GM15510 (cell line): ENCODE data around the gene ZNF217.

Experiments used
- POLR2A ChIP-seq: IDR thresholded peaks from 3 replicates; pipeline ENCODE4 v1.6.1; 2011; ENCODE audit warnings: borderline replicate concordance; ENCODE audit not compliant: insufficient read length; ENCODE audit errors: extremely low read depth

Gene ZNF217

DNA sequence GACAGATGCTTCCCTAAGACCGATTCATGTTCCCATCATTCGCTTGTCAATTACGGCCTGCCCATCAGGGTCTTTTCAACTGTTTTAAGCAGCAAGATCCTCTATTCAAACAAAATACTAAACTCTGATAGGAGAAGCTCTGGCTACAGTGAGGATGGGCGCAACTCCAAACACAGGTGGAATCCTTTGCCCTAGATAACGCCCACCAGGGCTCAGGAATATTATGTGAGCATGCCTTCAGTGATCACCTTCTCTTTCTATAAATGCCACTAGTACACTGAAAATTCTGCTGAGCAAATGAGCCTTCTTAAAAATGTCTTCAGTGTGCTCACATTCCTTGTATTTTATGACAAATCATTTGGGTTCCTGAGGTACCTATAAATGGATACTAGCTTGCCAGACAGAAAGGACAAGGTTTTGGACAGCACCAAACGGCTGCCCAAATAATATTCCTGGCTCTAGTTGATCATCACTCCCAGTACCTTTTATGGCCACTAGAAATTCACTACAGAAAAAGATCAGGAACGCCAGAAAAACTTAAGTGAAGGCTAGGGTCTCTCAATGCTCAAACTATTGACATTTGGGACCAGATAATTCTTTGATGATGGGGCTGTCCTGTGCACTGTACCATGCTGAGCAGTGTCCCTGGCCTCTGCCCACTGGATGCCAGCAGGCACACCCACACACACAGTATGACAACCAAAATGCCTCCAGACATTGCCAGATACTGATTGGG is 13.1 kb downstream of the ZNF217 start:
- no peak for TF ChIP-seq POLR2A

- no peak for TF ChIP-seq POLR2A
Observed at GRCh38 chr20:53579581-53580375, 13.9 kb downstream of the ZNF217 start.

DNA sequence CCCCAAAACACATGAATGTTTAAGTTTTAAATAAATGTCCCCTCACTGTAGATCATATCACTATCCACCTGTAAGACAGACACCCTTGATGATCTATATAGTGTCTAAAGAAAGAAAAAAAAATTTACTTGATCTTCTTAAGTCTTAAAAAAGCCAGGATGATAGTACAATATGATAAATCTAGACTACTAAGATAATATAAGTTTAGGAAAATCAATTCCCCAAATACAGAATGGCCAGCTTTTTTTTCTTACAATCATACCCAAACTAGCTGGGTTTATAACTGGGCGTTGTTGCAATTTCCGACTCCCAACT is 14.4 kb downstream of the ZNF217 start:
- TF ChIP-seq POLR2A: no peak

- TF ChIP-seq POLR2A: no peak
Observed at GRCh38 chr20:53578492-53579222, 15.0 kb downstream of the ZNF217 start.

GRCh38 chr20:53576586-53577318 is 16.9 kb downstream of the ZNF217 start:
- no peak for TF ChIP-seq POLR2A

DNA sequence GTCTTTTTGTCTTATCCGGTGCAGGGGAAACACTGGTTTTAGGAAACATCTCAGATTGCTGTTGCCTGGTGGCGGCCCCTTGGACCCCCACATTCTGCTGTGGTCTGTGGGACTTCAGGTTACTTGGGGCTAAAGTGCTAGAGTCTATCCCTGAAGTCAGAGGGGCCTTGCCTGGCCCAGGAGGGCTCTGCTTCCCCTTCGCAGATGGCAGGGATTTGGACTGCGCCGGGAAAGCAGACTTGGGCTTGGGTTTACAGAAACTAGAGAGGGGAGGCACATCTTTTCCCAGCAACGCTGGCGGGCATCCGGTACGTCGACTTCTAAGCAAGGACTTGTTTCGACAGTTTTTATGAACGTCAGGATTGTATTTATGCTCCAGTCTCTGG is 17.5 kb downstream of the ZNF217 start:
- TF ChIP-seq POLR2A: no peak

DNA sequence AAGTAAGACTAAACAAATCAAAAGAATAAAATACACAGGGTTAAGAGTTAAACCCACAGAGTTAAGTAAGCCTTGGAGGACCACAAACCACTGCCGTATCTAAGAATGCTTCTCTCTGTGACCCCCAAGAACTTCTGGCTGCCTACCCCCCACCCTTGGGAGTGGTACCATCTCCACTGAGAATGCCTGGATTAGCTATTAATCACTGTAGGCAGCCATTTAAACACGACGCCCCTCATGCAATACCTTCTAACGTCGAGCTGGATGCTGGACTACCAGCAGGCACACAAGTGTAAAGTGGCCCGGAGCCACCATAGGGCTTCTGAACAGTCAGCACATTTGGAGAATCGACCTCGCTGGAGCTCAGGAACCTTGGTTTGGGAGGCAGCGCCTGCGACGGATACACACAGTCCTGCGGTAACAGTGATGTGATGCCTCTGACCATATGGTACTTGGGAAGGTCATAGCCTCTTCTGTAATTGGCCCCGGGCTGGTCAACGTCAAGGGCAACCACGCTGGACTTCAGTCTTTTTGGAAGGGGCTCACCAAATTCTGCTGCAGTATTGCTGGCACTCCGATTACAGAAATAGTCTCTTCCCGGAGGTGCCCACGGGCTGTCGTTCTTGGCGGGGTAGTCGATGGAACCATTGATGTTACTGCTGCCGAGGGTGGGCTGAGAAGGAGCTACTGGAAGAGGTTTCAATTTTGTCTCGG is 18.0 kb downstream of the ZNF217 start:
- TF ChIP-seq POLR2A: no peak

- TF ChIP-seq POLR2A: no peak
Observed at GRCh38 chr20:53574819-53575218, 18.8 kb downstream of the ZNF217 start.

- TF ChIP-seq POLR2A: no peak
Observed at GRCh38 chr20:53574259-53574789, 19.3 kb downstream of the ZNF217 start.

- no peak for TF ChIP-seq POLR2A
Observed at GRCh38 chr20:53571555-53572286, 21.9 kb downstream of the ZNF217 start.

DNA sequence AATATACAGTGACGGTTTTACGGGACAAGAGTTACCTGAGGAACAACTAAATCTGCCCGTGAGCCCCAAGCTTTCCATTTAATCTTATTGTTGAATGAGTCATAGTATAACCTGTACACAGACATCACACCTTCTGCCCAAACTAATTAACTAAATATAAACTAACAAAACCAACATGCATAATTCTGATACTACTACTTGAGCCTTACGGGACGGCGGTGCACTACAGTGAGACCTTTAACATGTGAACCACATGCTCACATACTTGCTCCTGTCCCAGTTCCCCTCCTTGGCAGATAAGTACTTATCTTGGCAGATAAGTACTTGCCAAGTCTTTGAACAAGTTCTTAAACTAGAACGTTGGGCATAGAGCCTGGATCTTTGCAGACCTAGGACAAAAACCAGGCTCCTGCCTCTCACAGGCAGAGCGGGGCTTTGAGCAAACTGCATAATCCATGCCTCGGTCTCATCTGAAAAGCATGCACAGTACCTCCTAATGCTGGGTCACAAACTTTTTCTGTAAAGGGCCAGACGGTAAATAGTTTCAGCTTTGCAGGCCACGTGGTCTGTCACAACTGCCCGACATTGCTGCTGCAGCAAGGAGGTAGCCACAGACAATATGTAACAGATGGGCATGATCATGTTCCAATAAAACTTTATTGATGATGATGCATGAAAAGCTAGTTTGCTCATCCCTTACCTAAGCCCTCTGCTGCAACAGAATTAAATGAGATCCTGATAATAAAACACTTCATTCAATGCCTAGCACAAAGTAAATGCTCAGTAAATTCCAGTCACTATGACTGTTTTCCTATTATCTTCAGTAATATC is 23.0 kb downstream of the ZNF217 start:
- TF ChIP-seq POLR2A: no peak

DNA sequence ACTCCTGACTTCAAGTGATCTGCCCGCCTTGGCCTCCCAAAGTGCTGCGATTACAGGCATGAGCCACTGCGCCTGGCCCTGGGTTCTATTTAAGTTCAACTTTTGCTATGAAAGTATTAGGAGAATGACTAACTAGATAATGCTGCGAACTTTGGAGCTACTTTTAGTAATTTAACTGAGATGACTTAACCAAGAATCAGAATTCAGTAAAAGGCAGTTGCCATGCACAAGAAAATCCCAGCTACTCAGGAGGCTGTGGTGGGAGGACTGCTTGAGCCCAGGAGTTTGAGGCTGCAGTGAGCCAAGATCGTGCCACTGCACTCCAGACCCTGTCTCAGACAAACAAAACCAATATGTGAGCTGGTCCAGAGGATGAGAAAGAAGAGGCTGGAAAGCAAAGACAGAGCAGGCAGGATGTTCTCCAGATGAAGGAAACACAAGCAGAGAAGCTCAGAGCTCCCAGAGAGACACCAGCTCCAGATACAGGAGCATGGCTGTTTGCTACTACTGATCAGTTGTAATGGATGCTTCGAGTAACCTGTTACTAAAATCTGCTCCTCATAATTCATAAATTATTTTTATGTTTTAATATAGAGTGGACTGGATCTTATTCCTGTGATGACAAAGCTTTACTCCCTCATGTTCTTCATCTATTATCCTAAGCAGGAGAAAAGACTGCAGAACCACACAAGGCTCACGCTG is 23.9 kb downstream of the ZNF217 start:
- TF ChIP-seq POLR2A: no peak
